HG03159 (cell line): Measurements from ENCODE around the gene NARF.

ENCODE experiments used
- ATAC-seq: cut with Tn5 transposase; IDR thresholded peaks from one replicate; pipeline ENCODE4 v1.9.1; 2021; ENCODE audit warnings: mild to moderate bottlenecking, moderate library complexity; ENCODE audit not compliant: unreplicated experiment

The NARF gene

DNA sequence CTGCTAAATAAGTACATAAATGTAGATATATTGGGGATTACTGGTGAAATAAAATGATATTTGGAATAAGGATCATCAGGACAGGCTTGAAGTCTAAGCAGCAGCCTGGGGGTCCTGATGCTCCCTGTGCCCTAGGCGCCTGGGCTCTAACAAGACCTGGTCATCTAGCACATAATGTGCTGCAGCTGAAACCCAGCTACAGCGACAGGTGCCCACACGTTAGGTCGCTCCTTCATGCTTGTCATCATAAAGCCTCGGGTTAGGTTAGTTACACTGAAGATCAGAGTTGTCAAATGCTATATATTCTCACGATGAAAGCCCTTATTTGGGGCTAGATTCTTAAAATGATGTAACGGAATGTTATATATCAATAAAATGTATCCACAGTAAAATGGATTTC is 11.5 kb downstream of the NARF start:
- no peak for ATAC-seq

GRCh38 chr17:82474223-82475010 is 15.9 kb downstream of the NARF start:
- no peak for ATAC-seq

- ATAC-seq = no peak
Measured at GRCh38 chr17:82475458-82475857, 16.9 kb downstream of the NARF start.

GRCh38 chr17:82477934-82478333 is 19.4 kb downstream of the NARF start:
- ATAC-seq = no peak

DNA sequence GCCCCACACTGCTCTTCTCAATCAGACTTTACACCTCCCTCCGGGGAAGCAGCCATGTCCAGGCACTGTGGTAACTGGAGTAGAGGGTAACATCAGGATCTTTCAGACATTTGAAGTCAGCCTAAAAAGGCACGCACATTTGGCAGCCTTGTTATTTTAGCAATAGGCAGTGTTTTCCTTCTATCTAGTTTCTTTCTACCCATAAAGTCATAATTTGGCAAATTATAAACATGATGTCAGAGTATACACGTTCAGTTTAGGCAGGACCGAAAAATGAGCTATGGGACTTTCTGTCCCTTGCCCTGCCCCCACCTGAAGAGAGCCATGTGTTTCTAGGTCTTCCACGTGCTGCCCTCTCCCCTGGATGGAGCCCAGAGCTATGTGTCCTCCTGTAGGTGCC is 21.1 kb downstream of the NARF start:
- ATAC-seq = no peak

DNA sequence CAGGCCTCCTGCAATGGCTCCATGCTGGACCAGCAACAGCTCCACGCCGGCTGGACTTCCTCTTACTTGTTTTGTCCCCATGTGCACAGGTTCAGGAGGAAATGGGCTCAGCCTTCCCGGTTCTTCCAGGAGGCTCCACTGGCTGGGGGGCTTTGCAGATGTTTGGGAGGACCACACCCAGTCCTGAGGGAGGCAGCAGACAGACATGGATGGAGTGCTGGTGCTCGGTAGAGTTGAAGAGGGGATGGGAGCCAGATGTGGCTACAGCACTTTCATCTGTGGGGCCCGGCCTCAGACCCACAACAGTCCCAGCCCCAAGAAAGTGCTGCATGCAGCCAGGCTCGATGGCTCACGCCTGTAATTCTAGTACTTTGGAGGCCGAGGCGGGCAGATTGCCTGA is 21.8 kb downstream of the NARF start:
- no peak for ATAC-seq

GRCh38 chr17:82483204-82483660 is 24.7 kb downstream of the NARF start:
- ATAC-seq = no peak

- no peak for ATAC-seq
Measured at GRCh38 chr17:82483836-82484235, 25.3 kb downstream of the NARF start.

DNA sequence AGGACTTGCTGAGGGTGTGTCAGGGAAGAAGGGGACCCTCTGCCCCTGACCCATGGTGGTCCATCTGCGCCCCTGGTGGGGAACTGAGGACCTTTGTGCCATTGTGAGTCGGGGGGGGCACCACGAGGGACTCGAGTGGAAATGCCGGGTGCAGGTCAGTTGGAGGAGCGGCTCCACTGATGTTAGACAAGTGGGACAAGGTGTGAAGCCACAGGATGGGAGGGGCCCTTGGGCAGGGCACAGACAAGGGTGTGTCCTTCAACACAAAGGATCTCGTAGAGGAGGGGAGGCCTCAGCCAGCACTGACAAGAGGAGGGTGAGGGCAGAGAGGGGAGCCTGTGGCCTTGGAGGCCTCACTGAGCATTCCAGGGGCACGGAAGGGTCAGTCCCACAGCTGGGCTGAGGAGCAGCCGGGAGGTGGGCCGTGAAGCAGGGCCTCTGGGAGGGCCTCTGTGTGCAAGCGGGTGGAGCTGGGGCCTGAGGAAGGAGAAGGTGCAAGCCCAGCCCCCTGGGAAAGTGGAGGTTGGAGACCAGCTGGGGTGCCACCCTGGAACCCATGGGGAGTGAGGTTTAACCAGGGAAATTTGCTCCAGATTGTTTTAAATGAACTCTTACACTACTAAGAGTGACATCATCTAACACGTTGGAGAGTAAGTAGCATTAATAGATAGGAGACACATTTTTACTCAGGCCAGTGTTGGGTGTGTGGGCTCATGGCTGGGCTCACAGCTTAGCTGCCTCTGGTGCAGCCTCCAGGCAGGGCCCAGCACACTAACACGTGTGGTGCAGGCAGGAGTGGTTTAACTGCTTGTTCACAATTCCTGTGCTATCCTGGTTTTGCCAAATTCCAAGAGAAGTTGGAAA is 27.9 kb downstream of the NARF start:
- no peak for ATAC-seq

GRCh38 chr17:82487910-82488309 is 29.4 kb downstream of the NARF start:
- ATAC-seq = no peak

DNA sequence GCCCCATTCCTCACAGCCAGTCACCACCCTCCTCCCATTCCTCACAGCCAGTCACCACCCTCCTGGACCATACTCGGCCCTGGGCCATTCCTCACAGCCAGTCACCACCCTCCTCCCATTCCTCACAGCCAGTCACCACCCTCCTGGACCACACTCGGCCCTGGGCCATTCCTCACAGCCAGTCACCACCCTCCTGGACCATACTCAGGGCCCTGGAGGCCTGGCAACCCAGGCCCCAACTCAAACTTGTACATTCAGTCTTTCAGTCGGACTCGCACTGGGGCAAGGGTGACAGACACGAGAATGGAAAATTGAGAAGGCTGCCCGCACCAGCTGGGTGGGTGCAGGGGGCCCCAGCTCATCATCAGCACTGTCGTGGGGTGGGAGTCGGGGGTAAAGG is 30.6 kb downstream of the NARF start:
- no peak for ATAC-seq

- no peak for ATAC-seq
Measured at GRCh38 chr17:82489851-82490511, 31.4 kb downstream of the NARF start.

DNA sequence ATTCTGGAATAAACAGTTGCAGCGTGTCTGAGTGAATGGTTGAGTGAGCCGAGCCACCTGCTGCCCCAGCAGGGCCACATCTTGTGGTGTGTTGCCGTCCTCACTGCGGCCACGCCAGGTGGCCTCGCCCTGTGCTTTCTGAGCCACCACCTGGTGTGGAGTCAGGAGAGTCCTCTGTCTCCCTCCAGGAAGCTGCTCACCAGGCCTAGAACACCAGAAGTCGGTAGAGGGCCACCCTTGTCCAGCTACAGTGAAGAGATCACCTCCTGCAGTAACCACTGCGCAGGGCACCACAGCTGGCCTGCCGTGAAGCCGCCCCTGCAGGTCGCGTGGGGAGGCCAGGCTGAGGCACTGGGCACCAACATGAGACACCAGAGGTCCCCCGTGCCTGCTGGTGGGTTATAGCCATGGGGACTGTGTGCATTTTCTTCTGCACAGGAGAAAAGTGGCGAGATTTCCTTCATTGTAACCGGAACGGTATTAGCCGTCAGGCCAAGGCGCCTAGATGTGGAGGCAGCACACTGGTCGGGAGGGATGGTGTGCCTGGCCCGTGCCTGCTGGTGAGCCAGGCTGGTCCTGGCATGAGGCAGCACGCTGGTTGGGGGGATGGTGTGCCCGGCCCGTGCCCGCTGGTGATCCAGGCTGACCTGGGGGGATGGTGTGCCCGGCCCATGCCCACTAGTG is 32.1 kb downstream of the NARF start:
- ATAC-seq = no peak

GRCh38 chr17:82491196-82491530 is 32.6 kb downstream of the NARF start:
- ATAC-seq = no peak

GRCh38 chr17:82491533-82491932 is 33.0 kb downstream of the NARF start:
- no peak for ATAC-seq

- ATAC-seq = no peak
Measured at GRCh38 chr17:82492643-82493225, 34.2 kb downstream of the NARF start.

GRCh38 chr17:82493226-82493781 is 34.8 kb downstream of the NARF start:
- ATAC-seq = no peak

GRCh38 chr17:82494236-82495055 is 35.9 kb downstream of the NARF start:
- peak; percentile 58 for ATAC-seq

DNA sequence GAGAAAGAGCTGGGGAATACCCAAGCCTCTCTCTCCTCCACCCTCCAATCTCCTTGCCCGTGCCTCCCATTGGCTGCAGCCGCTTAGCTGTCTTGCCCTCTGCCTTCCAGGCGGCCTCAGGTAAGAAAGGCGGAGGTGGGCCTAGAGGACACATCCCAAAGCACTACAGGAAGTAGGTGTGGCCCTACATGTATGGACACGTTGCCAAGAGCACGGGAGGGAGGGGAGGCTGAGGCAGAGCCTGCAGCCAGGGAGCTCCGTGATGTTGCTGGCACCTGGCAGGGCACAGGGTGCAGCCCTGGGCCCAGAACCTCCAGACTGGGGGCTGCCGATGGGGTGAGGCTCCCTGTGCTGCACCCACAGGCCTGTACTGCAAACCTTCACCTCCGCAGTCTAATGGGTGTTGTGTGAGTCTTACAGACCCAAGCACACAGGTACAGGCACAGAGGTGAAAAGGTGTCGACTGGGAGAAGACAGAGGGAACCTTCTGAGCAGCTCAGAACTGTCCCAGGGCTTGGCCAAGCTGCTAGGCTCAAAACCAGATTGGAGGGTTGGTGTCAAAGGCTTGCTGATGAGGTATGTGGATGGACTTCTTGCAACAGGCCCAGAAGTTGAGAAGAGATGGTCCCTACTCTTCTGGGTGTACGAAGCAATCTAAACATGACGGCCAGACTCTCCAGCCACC is 37.4 kb downstream of the NARF start:
- no peak for ATAC-seq
